Loucy (cell line): ENCODE results near the gene NMT1.

ENCODE experiments used
- EZH2phosphoT487 ChIP-seq: fragments of 200-600 bp; IDR thresholded peaks from 2 replicates; pipeline ENCODE4 v1.6.1; 2018; ENCODE audit warnings: antibody characterized with exemption, mild to moderate bottlenecking, moderate library complexity, borderline replicate concordance
- TF ChIP-seq, protein P1 (sequence below): fragments of 200-600 bp; sonication (generic); conservative IDR thresholded peaks from 2 replicates; pipeline ENCODE4 v1.5.1; 2014; ENCODE audit warnings: mild to moderate bottlenecking, antibody characterized with exemption, low read length

DNA sequence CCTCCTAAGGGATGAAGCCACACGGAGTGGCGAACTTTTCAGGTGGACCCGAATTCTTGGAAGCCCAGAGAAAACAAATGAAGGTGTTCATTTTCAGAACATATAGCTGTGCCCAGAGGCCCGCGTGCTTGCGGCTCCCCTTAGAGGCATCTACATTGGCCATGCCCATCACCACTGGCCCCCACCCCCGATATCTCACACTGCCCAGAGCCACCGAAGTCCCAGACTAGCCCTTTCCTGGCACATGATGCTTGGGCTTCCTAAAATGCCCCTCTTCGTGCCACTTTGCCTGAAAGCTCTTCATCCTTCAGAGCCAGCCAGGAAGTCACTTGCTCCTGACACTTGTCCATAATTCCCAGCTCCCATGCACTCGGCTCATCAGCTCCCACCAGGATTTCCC, 85.0 kb downstream of the NMT1 start:
- TF ChIP-seq, protein P1, sequence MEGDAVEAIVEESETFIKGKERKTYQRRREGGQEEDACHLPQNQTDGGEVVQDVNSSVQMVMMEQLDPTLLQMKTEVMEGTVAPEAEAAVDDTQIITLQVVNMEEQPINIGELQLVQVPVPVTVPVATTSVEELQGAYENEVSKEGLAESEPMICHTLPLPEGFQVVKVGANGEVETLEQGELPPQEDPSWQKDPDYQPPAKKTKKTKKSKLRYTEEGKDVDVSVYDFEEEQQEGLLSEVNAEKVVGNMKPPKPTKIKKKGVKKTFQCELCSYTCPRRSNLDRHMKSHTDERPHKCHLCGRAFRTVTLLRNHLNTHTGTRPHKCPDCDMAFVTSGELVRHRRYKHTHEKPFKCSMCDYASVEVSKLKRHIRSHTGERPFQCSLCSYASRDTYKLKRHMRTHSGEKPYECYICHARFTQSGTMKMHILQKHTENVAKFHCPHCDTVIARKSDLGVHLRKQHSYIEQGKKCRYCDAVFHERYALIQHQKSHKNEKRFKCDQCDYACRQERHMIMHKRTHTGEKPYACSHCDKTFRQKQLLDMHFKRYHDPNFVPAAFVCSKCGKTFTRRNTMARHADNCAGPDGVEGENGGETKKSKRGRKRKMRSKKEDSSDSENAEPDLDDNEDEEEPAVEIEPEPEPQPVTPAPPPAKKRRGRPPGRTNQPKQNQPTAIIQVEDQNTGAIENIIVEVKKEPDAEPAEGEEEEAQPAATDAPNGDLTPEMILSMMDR, result no peak
- TF ChIP-seq EZH2phosphoT487, result no peak
